WI38 (cell line): ENCODE data around the gene C1QL4.

Experiments used
- H3K4me3 ChIP-seq: 2 replicates; pipeline ENCODE4 v1.5.1; 2011; ENCODE audit warnings: low read depth, mild to moderate bottlenecking, control low read depth, low read length
- CTCF ChIP-seq: IDR thresholded peaks from 2 replicates; pipeline ENCODE4 v1.5.1; 2012; ENCODE audit warnings: low read depth, mild to moderate bottlenecking, control low read depth, low read length

C1QL4 gene

GRCh38 chr12:49296034-49296835 is 40.8 kb downstream of the C1QL4 start:
- peak; percentile 51 for TF ChIP-seq CTCF
- no peak overlapping the region for H3K4me3 ChIP-seq

GRCh38 chr12:49295082-49295936 is 41.7 kb downstream of the C1QL4 start, which contains the start of gene PRPH:
Gene PRPH, plus strand, starts transcription at chr12:49295147. Its CDS starts 54 bp downstream, at chr12:49295201.
- TF ChIP-seq CTCF = no peak
- H3K4me3 ChIP-seq = no peak within 1 kb of the TSS

- H3K4me3 ChIP-seq = no peak overlapping the region
- no peak for TF ChIP-seq CTCF
Observed at GRCh38 chr12:49294804-49295081, 42.2 kb downstream of the C1QL4 start.

GRCh38 chr12:49294086-49294803 is 42.7 kb downstream of the C1QL4 start:
- H3K4me3 ChIP-seq = no peak overlapping the region
- TF ChIP-seq CTCF = no peak

GRCh38 chr12:49293056-49293956 is 43.7 kb downstream of the C1QL4 start:
- no peak for TF ChIP-seq CTCF
- no peak overlapping the region for H3K4me3 ChIP-seq

GRCh38 chr12:49292729-49293055 is 44.3 kb downstream of the C1QL4 start:
- H3K4me3 ChIP-seq = no peak overlapping the region
- TF ChIP-seq CTCF = no peak
